ENCODE results near the gene RALB. TPM values are rescaled to one million over a fixed set of nuclear protein-coding genes. Genes with fewer than 3 reads are reported as not detected.

RALB gene
- total RNA-seq, 1 experiment from 2014 or later: 59.4 TPM

GRCh38 chr2:120243211-120243610 is 9.4 kb upstream of the RALB start:
- Histone ChIP-seq H3K4me1 (peaks cover 50% of the 10 kb centered on the region), H3K27me3 (replicated peaks; ENCODE audit: control insufficient read depth, insufficient read depth, low read length) (no peaks in the 10 kb centered on the region), H3K4me3 (ENCODE audit: low read depth, low read length) (no peak overlapping the region), H3K36me3 (ENCODE audit: control insufficient read depth, insufficient read depth, low read length) (no peaks in the 10 kb centered on the region), H3K9me3 (no peaks in the 10 kb centered on the region)
- Mint-ChIP-seq H3K27ac (ENCODE audit: unreplicated experiment) (peak overlapping the region; percentile 93), H3K4me3 (ENCODE audit: unreplicated experiment) (no peak overlapping the region), H3K27me3 (ENCODE audit: insufficient read depth, unreplicated experiment) (no peaks in the 10 kb centered on the region), H3K4me1 (ENCODE audit: low read depth, unreplicated experiment) (peaks cover 42% of the 10 kb centered on the region), H3K36me3 (ENCODE audit: insufficient read depth, unreplicated experiment) (peaks cover 6% of the 10 kb centered on the region), H3K9me3 (ENCODE audit: unreplicated experiment) (no peaks in the 10 kb centered on the region)
- DNase-seq: no peak
- no TSS peak for BruUV-seq (replicated peaks)
- POLR2A ChIA-PET: no interaction called here
- intact Hi-C loops (cut with micrococcal nuclease; ENCODE audit: unreplicated experiment): no loop called here
- no peak for TF ChIP-seq CTCF (IDR thresholded peaks at IDR 0.05; ENCODE audit: insufficient read depth in 1 of 2, low read depth in 1 of 2, low read length in 1 of 2, severe bottlenecking in 1 of 2, unreplicated experiment in 1 of 2)
- CTCF ChIA-PET: interaction anchor here (0.6 kb wide), 1 partner anchor 9 kb away, joined by 3 read pairs; the partner anchor contains the start of gene RALB

GRCh38 chr2:120243875-120244553 is 8.6 kb upstream of the RALB start:
- Histone ChIP-seq H3K9me3 (no peaks in the 10 kb centered on the region), H3K36me3 (ENCODE audit: control insufficient read depth, insufficient read depth, low read length) (no peaks in the 10 kb centered on the region), H3K27me3 (replicated peaks; ENCODE audit: control insufficient read depth, insufficient read depth, low read length) (no peaks in the 10 kb centered on the region), H3K4me3 (ENCODE audit: low read depth, low read length) (no peak overlapping the region), H3K4me1 (peaks cover 42% of the 10 kb centered on the region)
- H3K9me3 Mint-ChIP-seq (ENCODE audit: unreplicated experiment): no peaks in the 10 kb centered on the region
- peak overlapping the region; percentile 93 for H3K27ac Mint-ChIP-seq (ENCODE audit: unreplicated experiment)
- peaks cover 6% of the 10 kb centered on the region for H3K36me3 Mint-ChIP-seq (ENCODE audit: insufficient read depth, unreplicated experiment)
- ChIA-PET POLR2A (interaction anchor here (1.5 to 1.8 kb wide), 2 partner anchors 13 to 21 kb away, joined by 5 to 35 read pairs; partner anchors contain the start of gene TMEM185B), CTCF (interaction anchor here (0.6 to 1.9 kb wide), 4 partner anchors 9 to 69 kb away, joined by 3 to 9 read pairs (median 6); partner anchors contain the start of genes RALB and TMEM185B)
- TF ChIP-seq CTCF (IDR thresholded peaks at IDR 0.05; ENCODE audit: insufficient read depth in 1 of 2, low read depth in 1 of 2, low read length in 1 of 2, severe bottlenecking in 1 of 2, unreplicated experiment in 1 of 2): no peak
- peak overlapping the region; percentile 55 for H3K4me3 Mint-ChIP-seq (ENCODE audit: unreplicated experiment)
- no TSS peak for BruUV-seq (replicated peaks)
- H3K4me1 Mint-ChIP-seq (ENCODE audit: low read depth, unreplicated experiment): peaks cover 34% of the 10 kb centered on the region
- intact Hi-C loops (cut with micrococcal nuclease; ENCODE audit: unreplicated experiment): no loop called here
- H3K27me3 Mint-ChIP-seq (ENCODE audit: insufficient read depth, unreplicated experiment): no peaks in the 10 kb centered on the region
- peak in 1 of 2 experiments; percentile 31 for DNase-seq

GRCh38 chr2:120244656-120245519 is 7.8 kb upstream of the RALB start:
- peak overlapping the region; percentile 93 for H3K27ac Mint-ChIP-seq (ENCODE audit: unreplicated experiment)

More at GRCh38 chr2:120244656-120245519, 7.8 kb upstream of the RALB start:
- Histone ChIP-seq H3K4me3 (ENCODE audit: low read depth, low read length) (no peak overlapping the region), H3K36me3 (ENCODE audit: control insufficient read depth, insufficient read depth, low read length) (no peaks in the 10 kb centered on the region), H3K4me1 (peaks cover 33% of the 10 kb centered on the region), H3K9me3 (no peaks in the 10 kb centered on the region), H3K27me3 (replicated peaks; ENCODE audit: control insufficient read depth, insufficient read depth, low read length) (no peaks in the 10 kb centered on the region)
- ChIA-PET CTCF (interaction anchor here (0.5 to 1.9 kb wide), 8 partner anchors 15 to 996 kb away, joined by 3 to 9 read pairs (median 5); partner anchors contain the start of gene TMEM185B), POLR2A (interaction anchor here (1.5 to 1.8 kb wide), 2 partner anchors 14 to 22 kb away, joined by 5 to 35 read pairs; partner anchors contain the start of gene TMEM185B)
- BruUV-seq (replicated peaks): no TSS peak
- H3K36me3 Mint-ChIP-seq (ENCODE audit: insufficient read depth, unreplicated experiment): peaks cover 6% of the 10 kb centered on the region
- H3K27me3 Mint-ChIP-seq (ENCODE audit: insufficient read depth, unreplicated experiment): no peaks in the 10 kb centered on the region
- no peaks in the 10 kb centered on the region for H3K9me3 Mint-ChIP-seq (ENCODE audit: unreplicated experiment)
- peak in 1 of 2 experiments; percentile 60 for DNase-seq
- no peak for TF ChIP-seq CTCF (IDR thresholded peaks at IDR 0.05; ENCODE audit: insufficient read depth in 1 of 2, low read depth in 1 of 2, low read length in 1 of 2, severe bottlenecking in 1 of 2, unreplicated experiment in 1 of 2)
- H3K4me1 Mint-ChIP-seq (ENCODE audit: low read depth, unreplicated experiment): peaks cover 27% of the 10 kb centered on the region
- intact Hi-C loops (cut with micrococcal nuclease; ENCODE audit: unreplicated experiment): loop anchor here (1.0 kb wide), 4 partner anchors 8 to 22 kb away; partner anchors contain the start of gene TMEM185B
- peak overlapping the region; percentile 55 for H3K4me3 Mint-ChIP-seq (ENCODE audit: unreplicated experiment)
